Panc1 (cell line): ENCODE measurements around the gene DDX39B. TPM values are rescaled to one million over a fixed set of nuclear protein-coding genes. Genes with fewer than 3 reads are reported as not detected.

Experiments
- ATAC-seq: fragments of 200-7000 bp; cut with Tn5 transposase; 2 replicates; pipeline ENCODE4 v1.9.1; 2020; ENCODE audit warnings: mild to moderate bottlenecking, moderate library complexity
- BruUV-seq: library from RNA; stranded (reverse); fragments of 400-500 nt; replicated peaks from 2 replicates; lab custom pipeline; 2021; lab: Mats Ljungman, UMichigan
- CTCF ChIA-PET: fragments of 300-600 bp; sonication (Branson Sonifier 250); formaldehyde crosslinking; loops from one replicate; lab custom pipeline; 2022; ENCODE audit warnings: antibody characterized with exemption; lab: Charles Lee
- POLR2A ChIA-PET: fragments of 300-600 bp; sonication (Branson Sonifier 250); formaldehyde crosslinking; loops from one replicate; lab custom pipeline; 2022; ENCODE audit warnings: antibody characterized with exemption; lab: Charles Lee
- DNase-seq: peaks from one replicate; pipeline ENCODE4 v3.0.0-alpha.2; 2010; ENCODE audit warnings: low read depth, low spot score
- H3K27ac ChIP-seq: 2 replicates; pipeline ENCODE4 v1.5.1; 2011; ENCODE audit warnings: mild to moderate bottlenecking, low read length, inconsistent platforms
- H3K27me3 ChIP-seq: fragments of 200-500 bp; sonication (Bioruptor generic); 2 replicates; pipeline ENCODE4 v1.6.0; 2014; ENCODE audit warnings: low read length, inconsistent platforms; ENCODE audit not compliant: control insufficient read depth, insufficient read depth
- H3K36me3 ChIP-seq: fragments of 200-500 bp; sonication (Bioruptor generic); 2 replicates; pipeline ENCODE4 v1.5.1; 2014; ENCODE audit warnings: inconsistent platforms, mild to moderate bottlenecking, low read length, moderate library complexity; ENCODE audit not compliant: control insufficient read depth, insufficient read depth
- H3K4me1 ChIP-seq: 2 replicates; pipeline ENCODE4 v1.5.1; 2011; ENCODE audit warnings: inconsistent platforms, mild to moderate bottlenecking, low read length, moderate library complexity; ENCODE audit not compliant: control insufficient read depth, insufficient read depth
- H3K4me3 ChIP-seq, 2 experiments: 2 replicates each; pipeline ENCODE4 v1.5.1; 2011 to 2012; ENCODE audit warnings: low read depth in 2 of 2, low read length in 2 of 2, mild to moderate bottlenecking in 2 of 2, inconsistent platforms in 1 of 2, moderate library complexity in 1 of 2
- H3K9me3 ChIP-seq: fragments of 200-500 bp; sonication (Bioruptor generic); 2 replicates; pipeline ENCODE4 v1.5.1; 2014; ENCODE audit warnings: low read depth, mild to moderate bottlenecking, inconsistent platforms, low read length, moderate library complexity; ENCODE audit not compliant: control insufficient read depth, insufficient read depth
- POLR2AphosphoS5 ChIP-seq: IDR thresholded peaks from 2 replicates; pipeline ENCODE4 v1.6.1; 2012; ENCODE audit warnings: mild to moderate bottlenecking, low read depth, low read length, moderate library complexity
- SIN3A ChIP-seq: IDR thresholded peaks from 2 replicates; pipeline ENCODE4 v1.6.1; 2012; ENCODE audit warnings: low read depth, mild to moderate bottlenecking, low read length, moderate library complexity, borderline replicate concordance; ENCODE audit not compliant: insufficient read depth
- TCF7L2 ChIP-seq: IDR thresholded peaks from 2 replicates; pipeline ENCODE4 v1.6.1; 2011; ENCODE audit warnings: mild to moderate bottlenecking, low read depth, low read length, inconsistent platforms
- in situ Hi-C: cut with HindIII; loops from 2 replicates; pipeline ENCODE4 v1.10.0; 2016; ENCODE audit warnings: low sequenced_read_pairs, low pct_unique_long_range_greater_than_20kb
- intact Hi-C: fragments of 100-400 bp; cut with micrococcal nuclease; formaldehyde crosslinking; loops from one replicate; pipeline ENCODE4 v1.10.0; 2022; ENCODE audit not compliant: unreplicated experiment
- total RNA-seq: library from RNA; stranded (reverse); gene quantifications from one replicate; pipeline ENCODE4 v1.2.1, GENCODE V29; 2021; ENCODE audit not compliant: unreplicated experiment
- TF ChIP-seq, protein P1 (sequence below): fragments of 450-650 bp; IDR thresholded peaks from 2 replicates; pipeline ENCODE4 v1.5.1; 2017; ENCODE audit warnings: mild to moderate bottlenecking
- TF ChIP-seq, protein P2 (sequence below), 2 experiments: IDR thresholded peaks; 2 replicates each; pipeline ENCODE4 v1.6.1; 2011 to 2012; ENCODE audit warnings: low read depth in 2 of 2, control low read depth in 1 of 2, low read length in 1 of 2, mild to moderate bottlenecking in 1 of 2, moderate library complexity in 1 of 2; ENCODE audit not compliant: insufficient read depth in 1 of 2

DDX39B gene
- total RNA-seq, 1 experiment from 2014 or later: 401 TPM

DNA sequence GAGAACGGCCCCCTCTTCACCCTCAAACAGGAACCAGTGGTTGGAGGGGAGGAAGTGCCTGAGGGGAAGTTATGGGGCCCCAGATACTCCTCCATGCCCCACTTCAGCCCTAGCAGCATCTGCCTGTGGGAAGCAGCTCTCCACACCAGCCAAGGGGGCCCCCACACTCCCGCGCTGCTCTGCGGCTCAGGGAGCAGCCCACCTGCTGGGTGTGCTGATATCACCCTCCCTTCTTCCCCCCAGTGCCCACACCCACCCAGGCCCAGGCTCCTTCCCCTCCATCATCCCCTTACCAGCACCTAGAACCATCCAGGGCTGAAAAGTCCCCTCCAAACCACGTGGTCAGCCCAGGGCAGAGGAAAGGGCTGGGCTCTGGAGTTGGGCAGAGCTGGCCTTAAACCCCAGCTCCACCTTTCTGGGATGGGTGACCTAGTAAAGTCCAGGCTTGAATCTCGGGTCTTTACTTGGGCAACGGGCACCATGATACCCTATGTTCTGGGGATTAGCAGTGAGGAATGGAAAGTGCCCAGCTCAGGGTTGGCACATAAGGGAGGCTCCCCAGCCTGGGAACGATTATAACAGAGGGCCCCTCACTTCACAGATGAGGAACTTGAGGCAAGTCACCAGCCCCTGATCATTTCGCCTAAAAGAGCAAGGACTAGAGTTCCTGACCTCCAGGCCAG is 44.9 kb upstream of the DDX39B start:
- ATAC-seq: no peak
- in situ Hi-C loops: no loop called here

DNA sequence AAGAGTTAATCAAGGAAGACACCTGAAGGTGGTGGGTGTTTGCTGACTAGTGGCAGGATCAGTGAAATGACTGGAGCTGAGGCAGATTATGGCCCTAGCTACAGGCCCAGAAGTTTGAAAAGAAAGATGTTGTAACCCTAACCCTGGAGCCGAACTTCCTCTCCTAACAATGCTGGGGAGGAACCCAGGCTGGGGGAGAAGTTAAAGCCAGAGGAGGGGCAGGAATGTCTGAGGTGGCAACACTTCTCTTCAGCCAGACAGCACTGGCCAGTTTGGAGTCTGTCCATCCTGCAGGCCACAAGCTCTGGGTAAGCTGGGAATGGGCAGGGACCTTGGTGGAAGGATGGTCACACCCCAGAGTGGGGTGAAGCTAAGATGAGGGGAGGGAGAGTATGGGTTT is 44.2 kb upstream of the DDX39B start, which contains the start of gene LST1:
TSS of gene LST1 (plus strand) at position 270 of the 400 bp plus-strand sequence. CDS start 1,023 bp downstream, outside the sequence.
- Histone ChIP-seq H3K4me1 (0 out of 2 replicates have a peak, but pooled peaks cover 3% of the 10 kb centered on the region), H3K36me3 (no peaks in the 10 kb centered on the region), H3K9me3 (no peaks in the 10 kb centered on the region), H3K27ac (no peak within 1 kb of the TSS), H3K4me3 (no peak within 1 kb of the TSS), H3K27me3 (no peaks in the 10 kb centered on the region)
- no peak for DNase-seq
- in situ Hi-C loops (no loop called here), intact Hi-C loops (no loop called here)
- no peak for ATAC-seq
- no TSS peak for BruUV-seq
- no peak for TF ChIP-seq TCF7L2
- TF ChIP-seq, protein P1, sequence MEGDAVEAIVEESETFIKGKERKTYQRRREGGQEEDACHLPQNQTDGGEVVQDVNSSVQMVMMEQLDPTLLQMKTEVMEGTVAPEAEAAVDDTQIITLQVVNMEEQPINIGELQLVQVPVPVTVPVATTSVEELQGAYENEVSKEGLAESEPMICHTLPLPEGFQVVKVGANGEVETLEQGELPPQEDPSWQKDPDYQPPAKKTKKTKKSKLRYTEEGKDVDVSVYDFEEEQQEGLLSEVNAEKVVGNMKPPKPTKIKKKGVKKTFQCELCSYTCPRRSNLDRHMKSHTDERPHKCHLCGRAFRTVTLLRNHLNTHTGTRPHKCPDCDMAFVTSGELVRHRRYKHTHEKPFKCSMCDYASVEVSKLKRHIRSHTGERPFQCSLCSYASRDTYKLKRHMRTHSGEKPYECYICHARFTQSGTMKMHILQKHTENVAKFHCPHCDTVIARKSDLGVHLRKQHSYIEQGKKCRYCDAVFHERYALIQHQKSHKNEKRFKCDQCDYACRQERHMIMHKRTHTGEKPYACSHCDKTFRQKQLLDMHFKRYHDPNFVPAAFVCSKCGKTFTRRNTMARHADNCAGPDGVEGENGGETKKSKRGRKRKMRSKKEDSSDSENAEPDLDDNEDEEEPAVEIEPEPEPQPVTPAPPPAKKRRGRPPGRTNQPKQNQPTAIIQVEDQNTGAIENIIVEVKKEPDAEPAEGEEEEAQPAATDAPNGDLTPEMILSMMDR: no peak
- TF ChIP-seq SIN3A: no peak
- TF ChIP-seq, protein P2, sequence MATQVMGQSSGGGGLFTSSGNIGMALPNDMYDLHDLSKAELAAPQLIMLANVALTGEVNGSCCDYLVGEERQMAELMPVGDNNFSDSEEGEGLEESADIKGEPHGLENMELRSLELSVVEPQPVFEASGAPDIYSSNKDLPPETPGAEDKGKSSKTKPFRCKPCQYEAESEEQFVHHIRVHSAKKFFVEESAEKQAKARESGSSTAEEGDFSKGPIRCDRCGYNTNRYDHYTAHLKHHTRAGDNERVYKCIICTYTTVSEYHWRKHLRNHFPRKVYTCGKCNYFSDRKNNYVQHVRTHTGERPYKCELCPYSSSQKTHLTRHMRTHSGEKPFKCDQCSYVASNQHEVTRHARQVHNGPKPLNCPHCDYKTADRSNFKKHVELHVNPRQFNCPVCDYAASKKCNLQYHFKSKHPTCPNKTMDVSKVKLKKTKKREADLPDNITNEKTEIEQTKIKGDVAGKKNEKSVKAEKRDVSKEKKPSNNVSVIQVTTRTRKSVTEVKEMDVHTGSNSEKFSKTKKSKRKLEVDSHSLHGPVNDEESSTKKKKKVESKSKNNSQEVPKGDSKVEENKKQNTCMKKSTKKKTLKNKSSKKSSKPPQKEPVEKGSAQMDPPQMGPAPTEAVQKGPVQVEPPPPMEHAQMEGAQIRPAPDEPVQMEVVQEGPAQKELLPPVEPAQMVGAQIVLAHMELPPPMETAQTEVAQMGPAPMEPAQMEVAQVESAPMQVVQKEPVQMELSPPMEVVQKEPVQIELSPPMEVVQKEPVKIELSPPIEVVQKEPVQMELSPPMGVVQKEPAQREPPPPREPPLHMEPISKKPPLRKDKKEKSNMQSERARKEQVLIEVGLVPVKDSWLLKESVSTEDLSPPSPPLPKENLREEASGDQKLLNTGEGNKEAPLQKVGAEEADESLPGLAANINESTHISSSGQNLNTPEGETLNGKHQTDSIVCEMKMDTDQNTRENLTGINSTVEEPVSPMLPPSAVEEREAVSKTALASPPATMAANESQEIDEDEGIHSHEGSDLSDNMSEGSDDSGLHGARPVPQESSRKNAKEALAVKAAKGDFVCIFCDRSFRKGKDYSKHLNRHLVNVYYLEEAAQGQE (IDR thresholded peaks at IDR 0.05; ENCODE audit: insufficient read depth in 1 of 2, low read depth in 2 of 2, low read length in 1 of 2): no peak
- no peak for TF ChIP-seq POLR2AphosphoS5
- CTCF ChIA-PET: interaction anchor here (0.6 kb wide), 1 partner anchor 12 kb away, joined by 3 read pairs; no protein-coding TSS in a partner anchor
- POLR2A ChIA-PET: no interaction called here

More for the DNA sequence above, 44.9 kb upstream of the DDX39B start:
- TF ChIP-seq TCF7L2: no peak
- TF ChIP-seq, protein P1: no peak
- TF ChIP-seq, protein P2 (IDR thresholded peaks at IDR 0.05; ENCODE audit: insufficient read depth in 1 of 2, low read depth in 2 of 2, low read length in 1 of 2): no peak
- no peak for TF ChIP-seq POLR2AphosphoS5
- no peak for TF ChIP-seq SIN3A
- Histone ChIP-seq H3K27me3 (no peaks in the 10 kb centered on the region), H3K4me1 (0 out of 2 replicates have a peak, but pooled peaks cover 3% of the 10 kb centered on the region), H3K4me3 (no peak overlapping the region), H3K9me3 (no peaks in the 10 kb centered on the region), H3K36me3 (no peaks in the 10 kb centered on the region), H3K27ac (no peak overlapping the region)
- POLR2A ChIA-PET: no interaction called here
- intact Hi-C loops: no loop called here
- no peak for DNase-seq
- CTCF ChIA-PET: interaction anchor here (1.5 kb wide), 1 partner anchor 36 kb away, joined by 7 read pairs; no protein-coding TSS in a partner anchor
- no TSS peak for BruUV-seq
